Liver (tissue), 9 donors: ENCODE results near the gene KRTAP1-3. TPM values are rescaled to one million over a fixed set of nuclear protein-coding genes. Genes with fewer than 3 reads are reported as not detected.

Experiments
- DNase-seq: peaks from one replicate; pipeline ENCODE4 v3.0.0-alpha.2; 2017; ENCODE audit warnings: low spot score
- H3K27ac ChIP-seq, 2 donors: one replicate each; pipeline ENCODE4 v1.7.0; 2013; ENCODE audit warnings: inconsistent platforms in 2 of 2, low read length in 2 of 2, control low read depth in 1 of 2, low read depth in 1 of 2, mild to moderate bottlenecking in 1 of 2
- H3K27me3 ChIP-seq, 4 donors: one replicate each; pipeline versions ENCODE4 v1.6.1 to v1.7.0; 2013; ENCODE audit warnings: low read length in 3 of 4, inconsistent platforms in 1 of 4, mild to moderate bottlenecking in 1 of 4, moderate library complexity in 1 of 4; ENCODE audit not compliant: control insufficient read depth in 4 of 4, insufficient read depth in 4 of 4
- H3K36me3 ChIP-seq, 4 donors: one replicate each; pipeline versions ENCODE4 v1.6.1 to v1.7.0; 2013; ENCODE audit warnings: low read length in 3 of 4, mild to moderate bottlenecking in 3 of 4, low read depth in 1 of 4, moderate library complexity in 1 of 4; ENCODE audit not compliant: control insufficient read depth in 4 of 4, insufficient read depth in 3 of 4
- H3K4me1 ChIP-seq, 4 donors: one replicate each; pipeline versions ENCODE4 v1.6.1 to v1.7.0; 2013; ENCODE audit warnings: low read length in 3 of 4, mild to moderate bottlenecking in 3 of 4, moderate library complexity in 1 of 4; ENCODE audit not compliant: control insufficient read depth in 4 of 4, insufficient read depth in 4 of 4
- H3K4me3 ChIP-seq, 3 donors: one replicate each; pipeline versions ENCODE4 v1.6.1 to v1.7.0; 2013; ENCODE audit warnings: low read length in 3 of 3, control low read depth in 1 of 3, low read depth in 1 of 3, mild to moderate bottlenecking in 1 of 3
- H3K9ac ChIP-seq, 2 donors: one replicate each; pipeline ENCODE4 v1.7.0; 2013; ENCODE audit warnings: low read length in 2 of 2, mild to moderate bottlenecking in 2 of 2, moderate library complexity in 2 of 2, control low read depth in 1 of 2, low read depth in 1 of 2
- H3K9me3 ChIP-seq, 4 donors: one replicate each; pipeline versions ENCODE4 v1.6.1 to v1.7.0; 2013; ENCODE audit warnings: low read length in 3 of 4; ENCODE audit not compliant: control insufficient read depth in 4 of 4
- EGR1 ChIP-seq, 2 donors: IDR thresholded peaks; 2 replicates each; pipeline ENCODE4 v1.6.1; 2016 to 2018; ENCODE audit warnings: antibody characterized with exemption in 2 of 2, low read depth in 2 of 2
- FOXA1 ChIP-seq: IDR thresholded peaks from 2 replicates; pipeline ENCODE4 v1.6.1; 2016; ENCODE audit warnings: antibody characterized with exemption
- GABPA ChIP-seq, 2 donors: IDR thresholded peaks in 1 of 2; conservative IDR thresholded peaks in 1 of 2; 2 replicates each; pipeline ENCODE4 v1.6.1; 2016; ENCODE audit warnings: antibody characterized with exemption in 2 of 2, mild to moderate bottlenecking in 1 of 2, moderate library complexity in 1 of 2
- HNF4A ChIP-seq, 2 donors: conservative IDR thresholded peaks; 2 replicates each; pipeline ENCODE4 v1.6.1; 2016; ENCODE audit warnings: antibody characterized with exemption in 2 of 2, mild to moderate bottlenecking in 2 of 2
- NR2F2 ChIP-seq: IDR thresholded peaks from 2 replicates; pipeline ENCODE4 v1.6.1; 2016; ENCODE audit warnings: antibody characterized with exemption
- RXRA ChIP-seq, 2 donors: IDR thresholded peaks; 2 replicates each; pipeline ENCODE4 v1.6.1; 2017 to 2018; ENCODE audit warnings: antibody characterized with exemption in 2 of 2, mild to moderate bottlenecking in 1 of 2
- SP1 ChIP-seq: IDR thresholded peaks from 2 replicates; pipeline ENCODE4 v1.6.1; 2018; ENCODE audit warnings: antibody characterized with exemption, mild to moderate bottlenecking
- TAF1 ChIP-seq: conservative IDR thresholded peaks from 2 replicates; pipeline ENCODE4 v1.6.1; 2016; ENCODE audit warnings: antibody characterized with exemption, mild to moderate bottlenecking
- YY1 ChIP-seq: IDR thresholded peaks from 2 replicates; pipeline ENCODE4 v1.6.1; 2016; ENCODE audit warnings: antibody characterized with exemption, mild to moderate bottlenecking
- WGBS: extraction: QIAGEN DNeasy Blood & Tissue Kit; methylation state at CpG from one replicate; pipeline ENCODE4 v1.1.7; 2013; 5-methylcytosine and 5-hydroxymethylcytosine counted together
- polyA plus RNA-seq, 2 donors: library from polyadenylated mRNA; stranded (reverse) in 1 of 2; unstranded in 1 of 2; fragments of 200-250 nt in 1 of 2; fragments of >200 nt in 1 of 2; fragmentation: Nextera tagmentation in 1 of 2; extraction: Ambion mirVana in 1 of 2; gene quantifications; one replicate each; pipeline versions ENCODE4 v1.2.1 to v1.2.3, GENCODE V29; 2013 to 2015
- total RNA-seq, 2 donors: library from RNA; depleted of rRNA; stranded (reverse); fragments of >200 nt; gene quantifications; one replicate each; pipeline ENCODE4 v1.2.3, GENCODE V29; 2014
- TF ChIP-seq, protein P1 (sequence below): IDR thresholded peaks from 2 replicates; pipeline ENCODE4 v1.6.1; 2016; ENCODE audit warnings: antibody characterized with exemption
- TF ChIP-seq, protein P2 (sequence below): IDR thresholded peaks from 2 replicates; pipeline ENCODE4 v1.6.1; 2016; ENCODE audit warnings: antibody characterized with exemption, mild to moderate bottlenecking
- TF ChIP-seq, protein P3 (sequence below): IDR thresholded peaks from 2 replicates; pipeline ENCODE4 v1.6.1; 2016; ENCODE audit warnings: antibody characterized with exemption
- TF ChIP-seq, protein P4 (sequence below): fragments of 150-350 bp; IDR thresholded peaks from 2 replicates; pipeline ENCODE4 v1.5.1; 2017; ENCODE audit warnings: improper control_type of control experiment, low read depth, low read length; ENCODE audit not compliant: missing input control
- donor health status: healthy.
- donor health status: healthy.
- donor health status: healthy.
- donor health status: healthy.
- donor health status: healthy.

KRTAP1-3 gene
- total and polyA plus RNA-seq, 4 donors, result not detected

DNA sequence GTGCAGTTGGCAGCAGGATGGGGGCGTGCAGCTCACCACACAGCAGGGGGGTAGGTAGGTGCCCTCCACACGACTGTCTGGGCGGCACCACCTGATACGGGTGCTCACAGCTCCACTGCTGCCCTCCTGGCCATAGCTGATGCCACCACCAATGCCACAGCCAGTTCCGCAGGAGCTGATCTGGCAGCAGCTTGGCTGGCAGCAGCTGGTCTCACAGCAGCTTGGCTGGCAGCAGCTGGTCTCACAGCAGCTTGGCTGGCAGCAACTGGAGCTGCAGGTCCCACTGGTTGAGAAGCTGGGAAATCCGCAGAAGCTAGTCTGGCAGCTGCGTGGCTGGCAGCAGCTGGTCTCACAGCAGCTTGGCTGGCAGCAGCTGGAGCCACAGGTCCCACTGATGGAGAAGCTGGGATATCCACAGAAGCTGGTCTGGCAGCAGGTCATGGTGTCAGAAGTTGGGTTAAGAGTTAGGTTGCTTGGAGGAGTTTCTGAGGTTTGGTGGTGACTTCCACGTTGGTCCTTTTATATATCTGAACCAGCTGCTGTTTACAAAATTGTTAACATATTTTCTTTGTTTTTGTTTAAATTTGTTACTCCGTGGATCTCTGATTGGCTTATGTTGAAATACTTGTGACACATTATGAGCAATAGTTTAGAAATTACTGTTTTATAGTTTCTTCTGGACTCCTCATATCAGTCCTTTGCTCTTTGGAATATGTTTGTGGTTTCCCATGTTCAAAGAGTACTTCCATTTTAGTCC lies 7.8 kb downstream of the KRTAP1-3 start, which contains the start of gene KRTAP1-5:
TSS of gene KRTAP1-5 (minus strand) at position 494 of the 757 bp plus-strand sequence. CDS start at position 441, 53 bp downstream.
- Histone ChIP-seq H3K9me3 (peaks cover 0 to 3% (median 0%) of the 10 kb centered on the region in 4 donors), H3K36me3 (no peaks in the 10 kb centered on the region), H3K27ac (no peak within 1 kb of the TSS), H3K27me3 (peaks cover 0 to 3% (median 0%) of the 10 kb centered on the region in 4 donors), H3K4me3 (no peak within 1 kb of the TSS), H3K9ac (no peak within 1 kb of the TSS), H3K4me1 (no peaks in the 10 kb centered on the region)
- 72% methylated on average over 9 of the region's 9 CpGs for WGBS
- no peak for TF ChIP-seq HNF4A (conservative IDR thresholded peaks at IDR 0.05)
- TF ChIP-seq TAF1, result no peak
- no peak for TF ChIP-seq RXRA (IDR thresholded peaks at IDR 0.05)
- TF ChIP-seq, protein P1, sequence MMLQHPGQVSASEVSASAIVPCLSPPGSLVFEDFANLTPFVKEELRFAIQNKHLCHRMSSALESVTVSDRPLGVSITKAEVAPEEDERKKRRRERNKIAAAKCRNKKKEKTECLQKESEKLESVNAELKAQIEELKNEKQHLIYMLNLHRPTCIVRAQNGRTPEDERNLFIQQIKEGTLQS, result no peak
- no peak for TF ChIP-seq FOXA1
- TF ChIP-seq NR2F2, result no peak
- no peak for TF ChIP-seq SP1
- no peak for TF ChIP-seq EGR1 (IDR thresholded peaks at IDR 0.05; ENCODE audit: low read depth in 2 of 2)
- no peak for TF ChIP-seq YY1
- no peak for DNase-seq

DNA sequence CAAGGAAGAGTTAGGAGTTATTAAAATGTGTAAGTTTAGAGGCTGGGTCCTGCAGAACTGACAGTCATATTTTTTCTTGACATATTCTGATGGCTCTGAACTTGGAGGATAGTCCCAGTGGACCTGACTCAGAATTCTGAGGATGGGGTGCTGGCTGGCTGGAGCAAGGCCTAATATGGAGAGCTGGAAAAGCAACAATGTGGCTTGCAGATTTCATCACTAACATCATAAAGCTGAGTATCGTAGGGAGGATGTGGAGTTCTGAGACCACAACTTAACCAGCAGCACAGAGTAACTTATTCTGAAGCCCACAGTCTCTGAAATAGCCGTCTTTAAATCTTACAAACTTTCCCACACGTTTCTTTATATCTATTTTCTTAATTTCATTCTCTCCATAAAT lies 10.0 kb downstream of the KRTAP1-3 start:
- peaks cover 0 to under 1% (median 0%) of the 10 kb centered on the region in 4 donors for H3K27me3 ChIP-seq
- H3K9ac ChIP-seq, result no peak overlapping the region
- no peak overlapping the region for H3K27ac ChIP-seq
- H3K9me3 ChIP-seq, result peaks cover 0 to 11% (median 2%) of the 10 kb centered on the region in 4 donors
- H3K4me1 ChIP-seq, result no peaks in the 10 kb centered on the region
- no peak overlapping the region for H3K4me3 ChIP-seq
- no peaks in the 10 kb centered on the region for H3K36me3 ChIP-seq
- WGBS, result 68% methylated on average over 3 of the region's 3 CpGs
- TF ChIP-seq SP1 (no peak), YY1 (no peak), TAF1 (no peak), HNF4A (conservative IDR thresholded peaks at IDR 0.05) (no peak), GABPA (IDR thresholded peaks at IDR 0.05 in 1 of 2, conservative IDR thresholded peaks at IDR 0.05 in 1 of 2) (no peak)
- TF ChIP-seq, protein P2, sequence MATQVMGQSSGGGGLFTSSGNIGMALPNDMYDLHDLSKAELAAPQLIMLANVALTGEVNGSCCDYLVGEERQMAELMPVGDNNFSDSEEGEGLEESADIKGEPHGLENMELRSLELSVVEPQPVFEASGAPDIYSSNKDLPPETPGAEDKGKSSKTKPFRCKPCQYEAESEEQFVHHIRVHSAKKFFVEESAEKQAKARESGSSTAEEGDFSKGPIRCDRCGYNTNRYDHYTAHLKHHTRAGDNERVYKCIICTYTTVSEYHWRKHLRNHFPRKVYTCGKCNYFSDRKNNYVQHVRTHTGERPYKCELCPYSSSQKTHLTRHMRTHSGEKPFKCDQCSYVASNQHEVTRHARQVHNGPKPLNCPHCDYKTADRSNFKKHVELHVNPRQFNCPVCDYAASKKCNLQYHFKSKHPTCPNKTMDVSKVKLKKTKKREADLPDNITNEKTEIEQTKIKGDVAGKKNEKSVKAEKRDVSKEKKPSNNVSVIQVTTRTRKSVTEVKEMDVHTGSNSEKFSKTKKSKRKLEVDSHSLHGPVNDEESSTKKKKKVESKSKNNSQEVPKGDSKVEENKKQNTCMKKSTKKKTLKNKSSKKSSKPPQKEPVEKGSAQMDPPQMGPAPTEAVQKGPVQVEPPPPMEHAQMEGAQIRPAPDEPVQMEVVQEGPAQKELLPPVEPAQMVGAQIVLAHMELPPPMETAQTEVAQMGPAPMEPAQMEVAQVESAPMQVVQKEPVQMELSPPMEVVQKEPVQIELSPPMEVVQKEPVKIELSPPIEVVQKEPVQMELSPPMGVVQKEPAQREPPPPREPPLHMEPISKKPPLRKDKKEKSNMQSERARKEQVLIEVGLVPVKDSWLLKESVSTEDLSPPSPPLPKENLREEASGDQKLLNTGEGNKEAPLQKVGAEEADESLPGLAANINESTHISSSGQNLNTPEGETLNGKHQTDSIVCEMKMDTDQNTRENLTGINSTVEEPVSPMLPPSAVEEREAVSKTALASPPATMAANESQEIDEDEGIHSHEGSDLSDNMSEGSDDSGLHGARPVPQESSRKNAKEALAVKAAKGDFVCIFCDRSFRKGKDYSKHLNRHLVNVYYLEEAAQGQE, result no peak
- TF ChIP-seq, protein P3, sequence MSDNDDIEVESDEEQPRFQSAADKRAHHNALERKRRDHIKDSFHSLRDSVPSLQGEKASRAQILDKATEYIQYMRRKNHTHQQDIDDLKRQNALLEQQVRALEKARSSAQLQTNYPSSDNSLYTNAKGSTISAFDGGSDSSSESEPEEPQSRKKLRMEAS, result no peak
- TF ChIP-seq, protein P4, sequence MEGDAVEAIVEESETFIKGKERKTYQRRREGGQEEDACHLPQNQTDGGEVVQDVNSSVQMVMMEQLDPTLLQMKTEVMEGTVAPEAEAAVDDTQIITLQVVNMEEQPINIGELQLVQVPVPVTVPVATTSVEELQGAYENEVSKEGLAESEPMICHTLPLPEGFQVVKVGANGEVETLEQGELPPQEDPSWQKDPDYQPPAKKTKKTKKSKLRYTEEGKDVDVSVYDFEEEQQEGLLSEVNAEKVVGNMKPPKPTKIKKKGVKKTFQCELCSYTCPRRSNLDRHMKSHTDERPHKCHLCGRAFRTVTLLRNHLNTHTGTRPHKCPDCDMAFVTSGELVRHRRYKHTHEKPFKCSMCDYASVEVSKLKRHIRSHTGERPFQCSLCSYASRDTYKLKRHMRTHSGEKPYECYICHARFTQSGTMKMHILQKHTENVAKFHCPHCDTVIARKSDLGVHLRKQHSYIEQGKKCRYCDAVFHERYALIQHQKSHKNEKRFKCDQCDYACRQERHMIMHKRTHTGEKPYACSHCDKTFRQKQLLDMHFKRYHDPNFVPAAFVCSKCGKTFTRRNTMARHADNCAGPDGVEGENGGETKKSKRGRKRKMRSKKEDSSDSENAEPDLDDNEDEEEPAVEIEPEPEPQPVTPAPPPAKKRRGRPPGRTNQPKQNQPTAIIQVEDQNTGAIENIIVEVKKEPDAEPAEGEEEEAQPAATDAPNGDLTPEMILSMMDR, result no peak
- no peak for DNase-seq
